ENCODE measurements around the gene ZRANB1. TPM values are rescaled to one million over a fixed set of nuclear protein-coding genes. Genes with fewer than 3 reads are reported as not detected.

ZRANB1 gene
- total and polyA plus RNA-seq, 8 donors = 4.3 to 12.2 (median 7.7) TPM

GRCh38 chr10:124957404-124957947 lies 15.6 kb downstream of the ZRANB1 start:
- WGBS, 2 donors = 89 to 94% methylated on average over 7 of the region's 7 CpGs
- DNase-seq (no peak), FAIRE-seq (no peak), ATAC-seq (peak in 2 of 4 donors; percentile 12 to 46)
- TF ChIP-seq, protein P1, sequence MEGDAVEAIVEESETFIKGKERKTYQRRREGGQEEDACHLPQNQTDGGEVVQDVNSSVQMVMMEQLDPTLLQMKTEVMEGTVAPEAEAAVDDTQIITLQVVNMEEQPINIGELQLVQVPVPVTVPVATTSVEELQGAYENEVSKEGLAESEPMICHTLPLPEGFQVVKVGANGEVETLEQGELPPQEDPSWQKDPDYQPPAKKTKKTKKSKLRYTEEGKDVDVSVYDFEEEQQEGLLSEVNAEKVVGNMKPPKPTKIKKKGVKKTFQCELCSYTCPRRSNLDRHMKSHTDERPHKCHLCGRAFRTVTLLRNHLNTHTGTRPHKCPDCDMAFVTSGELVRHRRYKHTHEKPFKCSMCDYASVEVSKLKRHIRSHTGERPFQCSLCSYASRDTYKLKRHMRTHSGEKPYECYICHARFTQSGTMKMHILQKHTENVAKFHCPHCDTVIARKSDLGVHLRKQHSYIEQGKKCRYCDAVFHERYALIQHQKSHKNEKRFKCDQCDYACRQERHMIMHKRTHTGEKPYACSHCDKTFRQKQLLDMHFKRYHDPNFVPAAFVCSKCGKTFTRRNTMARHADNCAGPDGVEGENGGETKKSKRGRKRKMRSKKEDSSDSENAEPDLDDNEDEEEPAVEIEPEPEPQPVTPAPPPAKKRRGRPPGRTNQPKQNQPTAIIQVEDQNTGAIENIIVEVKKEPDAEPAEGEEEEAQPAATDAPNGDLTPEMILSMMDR (IDR thresholded peaks at IDR 0.05) = no peak
- Histone ChIP-seq H3K4me1 (peaks cover 0 to 20% (median 9%) of the 10 kb centered on the region in 3 donors), H3K4me3 (no peak overlapping the region), H3K27me3 (no peaks in the 10 kb centered on the region), H3K9me3 (no peaks in the 10 kb centered on the region), H3K36me3 (no peaks in the 10 kb centered on the region), H3K27ac (no peak overlapping the region)
- intact Hi-C loops (cut with DNase I) = no loop called here

GRCh38 chr10:124959564-124959963 lies 17.6 kb downstream of the ZRANB1 start:
- H3K4me1 ChIP-seq = peaks cover 0 to 9% (median 9%) of the 10 kb centered on the region in 3 donors
- H3K27ac ChIP-seq = no peak overlapping the region
- no peak overlapping the region for H3K4me3 ChIP-seq
- no peaks in the 10 kb centered on the region for H3K9me3 ChIP-seq
- no peak for FAIRE-seq
- TF ChIP-seq, protein P1 (IDR thresholded peaks at IDR 0.05) = no peak
- WGBS, 2 donors = 95 to 98% methylated on average over 3 of the region's 3 CpGs
- no peaks in the 10 kb centered on the region for H3K27me3 ChIP-seq
- DNase-seq = no peak
- ATAC-seq = no peak
- intact Hi-C loops (cut with DNase I) = no loop called here
- H3K36me3 ChIP-seq = no peaks in the 10 kb centered on the region

GRCh38 chr10:124961248-124961570 lies 19.3 kb downstream of the ZRANB1 start:
- FAIRE-seq (no peak), ATAC-seq (no peak), DNase-seq (no peak)
- intact Hi-C loops (cut with DNase I) = no loop called here
- H3K4me3 ChIP-seq = no peak overlapping the region
- H3K4me1 ChIP-seq = no peaks in the 10 kb centered on the region
- no peaks in the 10 kb centered on the region for H3K27me3 ChIP-seq
- TF ChIP-seq, protein P1 (IDR thresholded peaks at IDR 0.05) = no peak
- H3K9me3 ChIP-seq = no peaks in the 10 kb centered on the region
- no peak overlapping the region for H3K27ac ChIP-seq
- WGBS, 2 donors = 79 to 80% methylated on average over 4 of the region's 4 CpGs
- H3K36me3 ChIP-seq = no peaks in the 10 kb centered on the region

- TF ChIP-seq, protein P1 (IDR thresholded peaks at IDR 0.05) = no peak
- H3K27me3 ChIP-seq = no peaks in the 10 kb centered on the region
- no peak for DNase-seq
- no peak overlapping the region for H3K4me3 ChIP-seq
- ATAC-seq = no peak
- 91 to 95% methylated on average over 3 of the region's 3 CpGs for WGBS, 2 donors
- no peak overlapping the region for H3K27ac ChIP-seq
- H3K36me3 ChIP-seq = peaks cover 0 to 7% (median 0%) of the 10 kb centered on the region in 3 donors
- no peaks in the 10 kb centered on the region for H3K9me3 ChIP-seq
- intact Hi-C loops (cut with DNase I) = no loop called here
- no peaks in the 10 kb centered on the region for H3K4me1 ChIP-seq
- FAIRE-seq = no peak
These were observed 20.5 kb downstream of the ZRANB1 start for GRCh38 chr10:124962421-124962820.

- ATAC-seq = no peak
- no peak overlapping the region for H3K4me3 ChIP-seq
- H3K9me3 ChIP-seq = no peaks in the 10 kb centered on the region
- H3K36me3 ChIP-seq = peaks cover 0 to 7% (median 0%) of the 10 kb centered on the region in 3 donors
- no peaks in the 10 kb centered on the region for H3K27me3 ChIP-seq
- no peak overlapping the region for H3K27ac ChIP-seq
- H3K4me1 ChIP-seq = no peaks in the 10 kb centered on the region
- DNase-seq = no peak
- intact Hi-C loops (cut with DNase I) = no loop called here
- FAIRE-seq = no peak
- WGBS, 2 donors = 82 to 89% methylated on average over 7 of the region's 7 CpGs
- TF ChIP-seq, protein P1 (IDR thresholded peaks at IDR 0.05) = no peak
These were observed 22.2 kb downstream of the ZRANB1 start for GRCh38 chr10:124963866-124964720.

All from pancreas (tissue), 10 donors.